ENCODE measurements around the gene KIAA1191.

KIAA1191 gene

GRCh38 chr5:176388444-176389134 is 27.0 kb upstream of the KIAA1191 start, which contains the start of the genes HIGD2A and NOP16:
TSS of gene HIGD2A (plus strand) at chr5:176388751. CDS start at chr5:176388820, 69 bp downstream.
TSS of gene NOP16 (minus strand) at chr5:176388598. CDS start at chr5:176388539, 59 bp downstream.
- peak; percentile 99 for DNase-seq

GRCh38 chr5:176388003-176388443 is 26.5 kb upstream of the KIAA1191 start:
- no peak for DNase-seq

- DNase-seq: no peak
Measured at GRCh38 chr5:176387384-176387925, 25.9 kb upstream of the KIAA1191 start.

GRCh38 chr5:176386491-176386890 is 24.9 kb upstream of the KIAA1191 start:
- DNase-seq: no peak

GRCh38 chr5:176384991-176385390 is 23.4 kb upstream of the KIAA1191 start:
- DNase-seq: no peak

- DNase-seq: no peak
Measured at GRCh38 chr5:176384366-176384930, 22.9 kb upstream of the KIAA1191 start.

- no peak for DNase-seq
Measured at GRCh38 chr5:176383961-176384360, 22.4 kb upstream of the KIAA1191 start.

GRCh38 chr5:176383248-176383905 is 21.8 kb upstream of the KIAA1191 start:
- no peak for DNase-seq

- DNase-seq: no peak
Measured at GRCh38 chr5:176382721-176383120, 21.2 kb upstream of the KIAA1191 start.

GRCh38 chr5:176381979-176382378 is 20.4 kb upstream of the KIAA1191 start:
- DNase-seq: no peak

- no peak for DNase-seq
Measured at GRCh38 chr5:176381423-176381822, 19.9 kb upstream of the KIAA1191 start.

- DNase-seq: no peak
Measured at GRCh38 chr5:176379881-176380280, 18.3 kb upstream of the KIAA1191 start.

- DNase-seq: no peak
Measured at GRCh38 chr5:176373100-176373818, 11.7 kb upstream of the KIAA1191 start.

GRCh38 chr5:176371621-176372539 is 10.3 kb upstream of the KIAA1191 start:
- no peak for DNase-seq

GRCh38 chr5:176369934-176370711 is 8.6 kb upstream of the KIAA1191 start:
- DNase-seq: no peak

GRCh38 chr5:176368726-176369125 is 7.2 kb upstream of the KIAA1191 start:
- DNase-seq: no peak

GRCh38 chr5:176366232-176366894 is 4.8 kb upstream of the KIAA1191 start:
- no peak for DNase-seq

- DNase-seq: peak; percentile 54
Measured at GRCh38 chr5:176365351-176366231, 4.0 kb upstream of the KIAA1191 start, which contains the start of gene ARL10. TSS of gene ARL10 (plus strand) at chr5:176365487. CDS start at chr5:176365564, 77 bp downstream.

- no peak for DNase-seq
Measured at GRCh38 chr5:176364765-176365350, 3.3 kb upstream of the KIAA1191 start.

Measured in CD4-positive, alpha-beta T cell treated with Interleukin-4 for 4 hours (primary cell).